HG02763 (cell line): ENCODE results near the gene TAF4B.
"Not testable (repeated sequence)": the region's sequence is repeated elsewhere in the genome, so short reads cannot be mapped to it uniquely, and the experiment has no call there.

Source experiments
- ATAC-seq: cut with Tn5 transposase; IDR thresholded peaks from one replicate; pipeline ENCODE4 v1.9.1; 2021; ENCODE audit warnings: mild to moderate bottlenecking, moderate library complexity; ENCODE audit not compliant: unreplicated experiment

The TAF4B gene

GRCh38 chr18:26230497-26230896 is 4.3 kb downstream of the TAF4B start:
- ATAC-seq, result no peak

DNA sequence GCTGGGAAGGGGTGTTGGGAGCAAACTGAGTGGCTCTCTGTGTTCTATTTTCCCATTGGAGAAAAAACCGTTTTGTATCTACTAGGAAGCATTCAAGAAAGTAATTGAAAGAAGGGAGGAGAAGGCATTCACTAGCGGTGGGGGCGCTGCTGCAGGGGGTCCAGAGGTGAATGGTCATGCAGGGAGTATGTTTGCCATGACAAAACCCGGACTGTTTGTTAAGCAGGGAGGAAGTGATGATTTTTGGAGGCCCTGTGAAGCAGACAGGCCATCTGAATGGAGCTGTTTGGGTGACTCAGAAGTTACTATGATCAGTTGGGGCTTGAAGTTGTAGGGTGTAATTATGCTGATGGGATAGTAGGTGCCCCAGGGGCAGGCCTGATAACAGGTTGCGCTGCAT is 7.0 kb downstream of the TAF4B start:
- no peak for ATAC-seq

DNA sequence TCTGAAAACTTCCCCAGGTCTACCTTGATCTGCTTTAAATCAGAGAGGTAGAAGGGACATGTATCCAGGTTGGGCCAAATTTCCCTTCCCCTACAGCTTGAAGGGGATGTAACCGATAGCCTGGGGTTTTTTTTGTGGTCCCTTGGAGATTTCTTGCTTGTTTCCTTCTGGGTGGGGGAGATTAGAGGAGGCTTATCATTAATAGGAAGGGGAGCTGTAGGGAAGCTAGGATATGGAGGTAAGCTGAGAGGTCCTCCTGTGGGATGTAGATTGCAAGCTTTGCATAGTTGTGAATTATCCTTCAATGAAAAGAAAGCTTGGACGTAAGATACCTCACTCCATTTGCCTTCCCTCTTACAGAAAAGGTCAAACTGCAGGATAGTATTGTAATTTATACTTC is 11.1 kb downstream of the TAF4B start:
- not testable (repeated sequence) for ATAC-seq

GRCh38 chr18:26238718-26239117 is 12.5 kb downstream of the TAF4B start:
- ATAC-seq, result not testable (repeated sequence)

DNA sequence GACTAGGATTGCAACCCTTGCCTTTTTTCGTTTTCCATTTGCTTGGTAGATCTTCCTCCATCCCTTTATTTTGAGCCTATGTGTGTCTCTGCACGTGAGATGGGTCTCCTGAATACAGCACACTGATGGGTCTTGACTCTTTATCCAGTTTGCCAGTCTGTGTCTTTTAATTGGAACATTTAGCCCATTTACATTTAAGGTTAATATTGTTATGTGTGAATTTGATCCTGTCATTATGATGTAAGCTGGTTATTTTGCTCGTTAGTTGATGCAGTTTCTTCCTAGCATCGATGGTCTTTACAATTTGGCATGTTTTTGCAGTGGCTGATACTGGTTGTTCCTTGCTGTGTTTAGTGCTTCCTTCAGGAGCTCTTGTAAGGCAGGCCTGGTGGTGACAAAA is 16.1 kb downstream of the TAF4B start:
- not testable (repeated sequence) for ATAC-seq

DNA sequence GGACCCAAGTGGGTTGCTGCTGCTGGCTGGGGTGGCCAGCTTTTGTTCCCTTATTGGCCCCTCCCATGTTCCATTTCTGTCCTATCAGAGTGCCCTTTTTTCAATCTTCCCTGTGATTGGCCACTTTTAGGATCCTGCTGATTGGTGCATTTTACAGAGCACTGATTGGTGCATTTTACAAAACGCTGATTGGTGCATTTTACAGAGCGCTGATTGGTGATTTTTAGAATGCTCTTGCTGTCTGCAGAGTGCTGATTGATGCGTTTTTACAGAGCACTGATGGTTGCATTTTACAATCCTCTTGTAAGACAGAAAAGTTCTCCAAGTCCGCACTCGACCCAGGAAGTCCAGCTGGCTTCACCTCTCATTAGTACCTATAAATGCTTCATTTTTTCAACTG is 19.2 kb downstream of the TAF4B start:
- ATAC-seq, result not testable (repeated sequence)

DNA sequence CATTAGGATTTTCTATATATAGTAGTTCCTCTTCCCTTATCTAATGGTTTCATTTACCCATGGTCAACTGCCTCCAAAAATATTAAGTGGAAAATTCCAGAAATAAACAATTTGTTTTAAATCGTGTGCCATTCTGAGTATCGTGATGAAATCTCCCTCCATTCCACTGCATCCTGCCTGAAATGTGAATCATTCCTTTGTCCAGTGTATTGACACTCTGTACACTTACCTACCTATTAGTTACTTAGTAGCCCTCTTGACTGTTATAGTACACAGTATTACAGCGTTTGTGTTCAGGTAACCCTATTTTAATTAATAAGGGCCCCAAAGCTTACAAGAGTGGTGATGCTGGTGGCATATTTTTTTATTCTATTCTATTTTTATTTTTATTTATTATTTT is 26.2 kb downstream of the TAF4B start:
- no peak for ATAC-seq

- ATAC-seq, result not testable (repeated sequence)
Measured at GRCh38 chr18:26254808-26255207, 28.6 kb downstream of the TAF4B start.

DNA sequence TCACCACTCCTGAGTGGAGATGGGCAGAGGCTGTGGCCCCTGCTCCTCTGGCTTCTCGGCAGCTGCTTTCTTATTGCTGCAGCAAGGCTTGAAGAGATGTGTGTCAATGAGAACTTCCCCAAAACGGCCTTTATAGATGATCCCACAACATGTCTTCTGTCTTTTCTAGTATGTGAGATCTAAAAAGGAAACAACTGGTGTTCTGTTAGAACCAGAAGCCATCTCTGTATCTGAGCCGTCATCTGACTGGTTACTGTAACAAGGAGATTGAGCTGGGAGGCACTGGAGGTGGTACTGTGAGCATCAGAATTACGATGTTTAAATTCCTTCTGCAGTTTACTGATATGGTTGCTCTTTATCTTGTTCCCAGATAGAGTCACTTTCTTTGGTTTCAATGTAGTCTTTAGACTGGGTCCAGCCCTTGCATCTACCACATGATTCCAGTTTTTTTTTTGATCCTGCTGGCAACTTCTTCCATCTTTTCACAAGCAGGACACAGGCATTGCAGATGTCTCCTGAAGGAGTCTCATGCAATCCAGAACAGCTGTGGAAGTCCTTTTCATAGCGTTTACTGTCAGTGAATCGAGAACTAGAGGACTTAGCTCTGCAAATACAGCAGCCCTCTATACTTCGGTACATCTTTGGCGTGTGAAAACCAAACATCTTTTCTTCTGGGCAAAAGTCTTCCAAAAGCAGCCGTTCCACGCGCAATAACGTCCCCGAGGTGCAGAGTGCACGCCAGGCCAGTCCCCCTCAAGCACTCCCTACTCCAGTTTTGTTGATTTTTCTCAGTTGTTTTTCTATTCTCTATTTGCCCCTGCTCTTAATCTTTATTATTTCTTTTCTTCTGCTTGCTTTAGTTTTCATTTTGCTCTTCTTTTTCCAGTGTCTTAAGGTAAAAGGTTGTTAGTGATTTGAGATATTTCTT is 29.7 kb downstream of the TAF4B start:
- ATAC-seq, result no peak

GRCh38 chr18:26258711-26259110 is 32.5 kb downstream of the TAF4B start:
- no peak for ATAC-seq

- not testable (repeated sequence) for ATAC-seq
Measured at GRCh38 chr18:26259416-26259815, 33.2 kb downstream of the TAF4B start.

- ATAC-seq, result no peak
Measured at GRCh38 chr18:26262156-26262555, 35.9 kb downstream of the TAF4B start.

DNA sequence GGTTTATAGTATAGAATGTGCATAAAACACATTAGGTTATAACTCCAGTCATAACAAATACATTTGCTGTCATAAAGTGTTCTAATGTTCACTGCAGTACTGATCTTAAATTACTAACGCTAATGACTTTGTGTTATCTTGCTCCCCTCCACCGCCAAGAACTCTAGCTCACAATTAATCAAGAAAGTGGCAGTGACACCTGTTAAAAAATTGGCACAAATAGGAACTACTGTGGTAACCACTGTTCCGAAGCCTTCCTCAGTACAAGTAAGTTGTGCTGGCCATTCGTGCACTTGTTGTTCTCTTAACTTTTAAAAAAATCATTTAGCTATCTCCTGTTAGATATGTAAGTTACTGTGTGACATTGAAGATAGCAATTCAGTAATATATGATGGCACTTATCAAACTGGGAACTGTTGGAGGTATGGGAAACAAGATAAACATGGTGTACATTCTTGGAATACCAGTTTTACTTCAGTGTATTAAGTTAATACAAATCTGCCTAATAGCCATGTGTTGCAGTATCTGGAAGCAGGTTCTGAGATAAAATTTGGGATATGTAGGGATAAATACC is 41.2 kb downstream of the TAF4B start:
- ATAC-seq, result no peak

- no peak for ATAC-seq
Measured at GRCh38 chr18:26268454-26268853, 42.2 kb downstream of the TAF4B start.

GRCh38 chr18:26271917-26272549 is 45.8 kb downstream of the TAF4B start:
- no peak for ATAC-seq

- ATAC-seq, result no peak
Measured at GRCh38 chr18:26277374-26277773, 51.1 kb downstream of the TAF4B start.

GRCh38 chr18:26279428-26279827 is 53.2 kb downstream of the TAF4B start:
- ATAC-seq, result no peak

- ATAC-seq, result no peak
Measured at GRCh38 chr18:26286008-26286407, 59.8 kb downstream of the TAF4B start.

- ATAC-seq, result no peak
Measured at GRCh38 chr18:26287644-26288043, 61.4 kb downstream of the TAF4B start.

GRCh38 chr18:26290385-26290784 is 64.1 kb downstream of the TAF4B start:
- ATAC-seq, result no peak

GRCh38 chr18:26293982-26294381 is 67.7 kb downstream of the TAF4B start:
- ATAC-seq, result no peak

- no peak for ATAC-seq
Measured at GRCh38 chr18:26298107-26298506, 71.9 kb downstream of the TAF4B start.
